ENCODE data around the gene DDN. TPM values are rescaled to one million over a fixed set of nuclear protein-coding genes. Genes with fewer than 3 reads are reported as not detected.

Gene DDN
- total and polyA plus RNA-seq, 10 of the 15 experiments (the other 5 are each of a cell fraction or from before 2014, with no cell fraction given), result 0.10 to 13.4 (median 3.7) TPM

DNA sequence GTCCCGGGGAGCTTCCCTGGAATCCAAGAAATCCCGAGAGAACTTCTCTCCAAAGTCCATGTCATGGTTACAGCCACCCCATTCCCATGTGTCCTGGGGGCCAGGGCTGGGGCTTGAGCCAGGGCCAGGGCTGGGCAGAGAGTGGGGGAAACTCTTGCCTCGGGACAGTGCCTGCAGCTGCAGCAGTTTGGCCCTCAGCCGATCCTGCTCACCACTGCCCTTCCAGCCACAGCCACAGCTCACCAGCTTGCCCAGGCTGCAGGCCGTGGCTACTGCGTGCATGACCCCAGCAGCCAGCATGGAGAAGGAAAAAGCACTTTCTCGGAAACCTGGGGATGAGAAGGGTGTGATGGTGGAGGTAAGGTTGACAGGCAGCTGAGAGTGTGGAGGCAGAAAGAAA is 31.2 kb downstream of the DDN start (continued):
- TF ChIP-seq, protein P1, sequence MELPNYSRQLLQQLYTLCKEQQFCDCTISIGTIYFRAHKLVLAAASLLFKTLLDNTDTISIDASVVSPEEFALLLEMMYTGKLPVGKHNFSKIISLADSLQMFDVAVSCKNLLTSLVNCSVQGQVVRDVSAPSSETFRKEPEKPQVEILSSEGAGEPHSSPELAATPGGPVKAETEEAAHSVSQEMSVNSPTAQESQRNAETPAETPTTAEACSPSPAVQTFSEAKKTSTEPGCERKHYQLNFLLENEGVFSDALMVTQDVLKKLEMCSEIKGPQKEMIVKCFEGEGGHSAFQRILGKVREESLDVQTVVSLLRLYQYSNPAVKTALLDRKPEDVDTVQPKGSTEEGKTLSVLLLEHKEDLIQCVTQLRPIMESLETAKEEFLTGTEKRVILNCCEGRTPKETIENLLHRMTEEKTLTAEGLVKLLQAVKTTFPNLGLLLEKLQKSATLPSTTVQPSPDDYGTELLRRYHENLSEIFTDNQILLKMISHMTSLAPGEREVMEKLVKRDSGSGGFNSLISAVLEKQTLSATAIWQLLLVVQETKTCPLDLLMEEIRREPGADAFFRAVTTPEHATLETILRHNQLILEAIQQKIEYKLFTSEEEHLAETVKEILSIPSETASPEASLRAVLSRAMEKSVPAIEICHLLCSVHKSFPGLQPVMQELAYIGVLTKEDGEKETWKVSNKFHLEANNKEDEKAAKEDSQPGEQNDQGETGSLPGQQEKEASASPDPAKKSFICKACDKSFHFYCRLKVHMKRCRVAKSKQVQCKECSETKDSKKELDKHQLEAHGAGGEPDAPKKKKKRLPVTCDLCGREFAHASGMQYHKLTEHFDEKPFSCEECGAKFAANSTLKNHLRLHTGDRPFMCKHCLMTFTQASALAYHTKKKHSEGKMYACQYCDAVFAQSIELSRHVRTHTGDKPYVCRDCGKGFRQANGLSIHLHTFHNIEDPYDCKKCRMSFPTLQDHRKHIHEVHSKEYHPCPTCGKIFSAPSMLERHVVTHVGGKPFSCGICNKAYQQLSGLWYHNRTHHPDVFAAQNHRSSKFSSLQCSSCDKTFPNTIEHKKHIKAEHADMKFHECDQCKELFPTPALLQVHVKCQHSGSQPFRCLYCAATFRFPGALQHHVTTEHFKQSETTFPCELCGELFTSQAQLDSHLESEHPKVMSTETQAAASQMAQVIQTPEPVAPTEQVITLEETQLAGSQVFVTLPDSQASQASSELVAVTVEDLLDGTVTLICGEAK (IDR thresholded peaks at IDR 0.05; ENCODE audit: borderline replicate concordance), result no peak
- TF ChIP-seq SMAD5 (IDR thresholded peaks at IDR 0.05; ENCODE audit: low read depth), result no peak
- TF ChIP-seq CBX5 (IDR thresholded peaks at IDR 0.05; ENCODE audit: low read depth), result no peak
- TF ChIP-seq, protein P2, sequence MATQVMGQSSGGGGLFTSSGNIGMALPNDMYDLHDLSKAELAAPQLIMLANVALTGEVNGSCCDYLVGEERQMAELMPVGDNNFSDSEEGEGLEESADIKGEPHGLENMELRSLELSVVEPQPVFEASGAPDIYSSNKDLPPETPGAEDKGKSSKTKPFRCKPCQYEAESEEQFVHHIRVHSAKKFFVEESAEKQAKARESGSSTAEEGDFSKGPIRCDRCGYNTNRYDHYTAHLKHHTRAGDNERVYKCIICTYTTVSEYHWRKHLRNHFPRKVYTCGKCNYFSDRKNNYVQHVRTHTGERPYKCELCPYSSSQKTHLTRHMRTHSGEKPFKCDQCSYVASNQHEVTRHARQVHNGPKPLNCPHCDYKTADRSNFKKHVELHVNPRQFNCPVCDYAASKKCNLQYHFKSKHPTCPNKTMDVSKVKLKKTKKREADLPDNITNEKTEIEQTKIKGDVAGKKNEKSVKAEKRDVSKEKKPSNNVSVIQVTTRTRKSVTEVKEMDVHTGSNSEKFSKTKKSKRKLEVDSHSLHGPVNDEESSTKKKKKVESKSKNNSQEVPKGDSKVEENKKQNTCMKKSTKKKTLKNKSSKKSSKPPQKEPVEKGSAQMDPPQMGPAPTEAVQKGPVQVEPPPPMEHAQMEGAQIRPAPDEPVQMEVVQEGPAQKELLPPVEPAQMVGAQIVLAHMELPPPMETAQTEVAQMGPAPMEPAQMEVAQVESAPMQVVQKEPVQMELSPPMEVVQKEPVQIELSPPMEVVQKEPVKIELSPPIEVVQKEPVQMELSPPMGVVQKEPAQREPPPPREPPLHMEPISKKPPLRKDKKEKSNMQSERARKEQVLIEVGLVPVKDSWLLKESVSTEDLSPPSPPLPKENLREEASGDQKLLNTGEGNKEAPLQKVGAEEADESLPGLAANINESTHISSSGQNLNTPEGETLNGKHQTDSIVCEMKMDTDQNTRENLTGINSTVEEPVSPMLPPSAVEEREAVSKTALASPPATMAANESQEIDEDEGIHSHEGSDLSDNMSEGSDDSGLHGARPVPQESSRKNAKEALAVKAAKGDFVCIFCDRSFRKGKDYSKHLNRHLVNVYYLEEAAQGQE (IDR thresholded peaks at IDR 0.05; ENCODE audit: low read depth, low read length), result no peak

Data from GM12878 (cell line).